ENCODE results near the gene TAOK2.

- TF ChIP-seq ZNF331 (CRISPR knock-in tag; IDR thresholded peaks at IDR 0.05) (no peak), TCF12 (IDR thresholded peaks at IDR 0.05) (no peak), TCF12 (CRISPR knock-in tag; IDR thresholded peaks at IDR 0.05) (no peak), CTCF (CRISPR knock-in tag; IDR thresholded peaks at IDR 0.05) (no peak), ZNF276 (CRISPR knock-in tag; IDR thresholded peaks at IDR 0.05; ENCODE audit: low read depth) (no peak), RARG (CRISPR knock-in tag; IDR thresholded peaks at IDR 0.05; ENCODE audit: low read depth) (no peak), NR2F6 (IDR thresholded peaks at IDR 0.05) (no peak), NR2F6 (CRISPR knock-in tag; IDR thresholded peaks at IDR 0.05) (no peak), ZNF101 (CRISPR knock-in tag; IDR thresholded peaks at IDR 0.05; ENCODE audit: borderline replicate concordance, low read depth) (no peak), JUND (CRISPR knock-in tag; IDR thresholded peaks at IDR 0.05) (no peak), CBX2 (IDR thresholded peaks at IDR 0.05; ENCODE audit: low read depth, low read length) (no peak), CBX2 (CRISPR knock-in tag; IDR thresholded peaks at IDR 0.05; ENCODE audit: low read depth) (no peak), HNRNPK (IDR thresholded peaks at IDR 0.05; ENCODE audit: low read depth, low read length, poor library complexity, severe bottlenecking) (no peak), ZNF672 (CRISPR knock-in tag; IDR thresholded peaks at IDR 0.05) (no peak)
Observed at GRCh38 chr16:29925105-29925756, 48.4 kb upstream of the TAOK2 start.

Measured in HepG2 (cell line).